HG02938 (cell line): ENCODE measurements around the gene SPON1.
"Not testable (repeated sequence)": the region's sequence is repeated elsewhere in the genome, so short reads cannot be mapped to it uniquely, and the experiment has no call there.

Experiments
- ATAC-seq: cut with Tn5 transposase; IDR thresholded peaks from one replicate; pipeline ENCODE4 v1.9.1; 2021; ENCODE audit warnings: mild to moderate bottlenecking, moderate library complexity; ENCODE audit not compliant: unreplicated experiment

The SPON1 gene

GRCh38 chr11:13962562-13963168 is at the start of gene SPON1:
Gene SPON1, plus strand, starts transcription at chr11:13962723. Its CDS starts 182 bp downstream, at chr11:13962905.
- ATAC-seq, result no peak

- ATAC-seq, result no peak
These were observed 45.3 kb upstream of the SPON1 start for GRCh38 chr11:13917264-13917663.

- ATAC-seq, result no peak
These were observed 44.6 kb upstream of the SPON1 start for GRCh38 chr11:13917904-13918303.

GRCh38 chr11:13920756-13921155 is 41.8 kb upstream of the SPON1 start:
- no peak for ATAC-seq

- ATAC-seq, result no peak
These were observed 41.0 kb upstream of the SPON1 start for GRCh38 chr11:13921545-13921944.

- ATAC-seq, result no peak
These were observed 39.3 kb upstream of the SPON1 start for GRCh38 chr11:13923182-13923581.

- no peak for ATAC-seq
These were observed 38.5 kb upstream of the SPON1 start for GRCh38 chr11:13923716-13924650.

- ATAC-seq, result no peak
These were observed 37.7 kb upstream of the SPON1 start for GRCh38 chr11:13924801-13925327.

GRCh38 chr11:13926366-13926765 is 36.2 kb upstream of the SPON1 start:
- ATAC-seq, result not testable (repeated sequence)

- ATAC-seq, result no peak
These were observed 35.5 kb upstream of the SPON1 start for GRCh38 chr11:13926981-13927380.

- ATAC-seq, result no peak
These were observed 35.0 kb upstream of the SPON1 start for GRCh38 chr11:13927481-13927880.

- ATAC-seq, result no peak
These were observed 33.8 kb upstream of the SPON1 start for GRCh38 chr11:13928566-13929251.

GRCh38 chr11:13929395-13929891 is 33.1 kb upstream of the SPON1 start:
- ATAC-seq, result no peak

GRCh38 chr11:13931356-13931755 is 31.2 kb upstream of the SPON1 start:
- no peak for ATAC-seq

- not testable (repeated sequence) for ATAC-seq
These were observed 25.4 kb upstream of the SPON1 start for GRCh38 chr11:13937154-13937553.

- ATAC-seq, result not testable (repeated sequence)
These were observed 23.7 kb upstream of the SPON1 start for GRCh38 chr11:13938829-13939228.

GRCh38 chr11:13939961-13940906 is 22.3 kb upstream of the SPON1 start:
- no peak for ATAC-seq

- ATAC-seq, result no peak
These were observed 21.6 kb upstream of the SPON1 start for GRCh38 chr11:13940907-13941256.

GRCh38 chr11:13941775-13942174 is 20.7 kb upstream of the SPON1 start:
- no peak for ATAC-seq

GRCh38 chr11:13942378-13942777 is 20.1 kb upstream of the SPON1 start:
- ATAC-seq, result no peak
